ENCODE measurements around the gene LAMA1. TPM values are rescaled to one million over a fixed set of nuclear protein-coding genes. Genes with fewer than 3 reads are reported as not detected.

LAMA1 gene
- total and polyA plus RNA-seq, 10 of the 15 experiments (the other 5 are each of a cell fraction or from before 2014, with no cell fraction given): under 0.01 to 1.9 (median 0.06) TPM; not detected in 6

GRCh38 chr18:7066965-7067555 lies 50.5 kb downstream of the LAMA1 start:
- ChIA-PET SMC1A (ENCODE audit: uncharacterized antibody, unreplicated experiment) (no interaction called here), POLR2A (no interaction called here), RAD21 (ENCODE audit: unreplicated experiment) (no interaction called here), CTCF (no interaction called here)
- no peak for FAIRE-seq
- Histone ChIP-seq H3K79me2 (ENCODE audit: control insufficient read depth, insufficient read depth, low read length) (no peaks in the 10 kb centered on the region), H3K4me3 (no peak overlapping the region), H3K27me3 (replicated peaks in 1 of 2; ENCODE audit: control insufficient read depth in 2 of 2, insufficient read depth in 2 of 2, low read length in 1 of 2) (no peaks in the 10 kb centered on the region; a peak in 1 of 4 replicates), H2AFZ (ENCODE audit: control insufficient read depth, low read depth, low read length) (no peak overlapping the region), H3K4me1 (ENCODE audit: control insufficient read depth, insufficient read depth, low read length) (no peaks in the 10 kb centered on the region), H3K27ac (ENCODE audit: control insufficient read depth, insufficient read depth) (no peak overlapping the region), H4K20me1 (ENCODE audit: control insufficient read depth, insufficient read depth) (no peaks in the 10 kb centered on the region), H3K36me3 (ENCODE audit: control insufficient read depth in 2 of 2, insufficient read depth in 2 of 2, low read length in 1 of 2) (no peaks in the 10 kb centered on the region), H3K4me2 (ENCODE audit: control insufficient read depth, insufficient read depth) (no peak overlapping the region), H3K9me3 (replicated peaks; ENCODE audit: control insufficient read depth, insufficient read depth, low read length) (no peaks in the 10 kb centered on the region), H3K9ac (ENCODE audit: control insufficient read depth, insufficient read depth, low read length) (no peak overlapping the region)
- in situ Hi-C loops (cut with MboI) (no loop called here), intact Hi-C loops (cut with micrococcal nuclease; ENCODE audit: unreplicated experiment) (no loop called here)
- BruUV-seq (replicated peaks): no TSS peak
- 5% methylated on average over 3 of the region's 4 CpGs for WGBS (ENCODE audit: insufficient coverage, insufficient replicate concordance, low lambda C conversion rate, missing lambda C conversion rate)
- TF ChIP-seq CTCF (IDR thresholded peaks at IDR 0.05 in 2 of 3, conservative IDR thresholded peaks at IDR 0.05 in 1 of 3; ENCODE audit: control insufficient read depth in 2 of 3, extremely low read depth in 1 of 3, insufficient read depth in 1 of 3, low read depth in 3 of 3, low read length in 3 of 3) (no peak), LARP7 (IDR thresholded peaks at IDR 0.05) (no peak), MTA2 (IDR thresholded peaks at IDR 0.05; ENCODE audit: low read depth) (no peak), FOXM1 (IDR thresholded peaks at IDR 0.05; ENCODE audit: low read depth, low read length) (no peak), PBX3 (IDR thresholded peaks at IDR 0.05; ENCODE audit: insufficient replicate concordance, low read depth, low read length) (no peak), YY1 (IDR thresholded peaks at IDR 0.05; ENCODE audit: low read depth, low read length) (no peak)
- no peak for DNase-seq (ENCODE audit: low read depth, low spot score)
- no peak for ATAC-seq

All from GM12878 (cell line).